Stimulated activated CD4-positive, alpha-beta T cell treated with anti-CD3 and anti-CD28 coated beads, TNF-alpha, amount 100 ng/mL, for 24 hours (primary cell): ENCODE results near the gene FERMT3.

Source experiments
- DNase-seq, 3 experiments: peaks; one replicate each; pipeline ENCODE4 v3.0.0-alpha.2; 2020; ENCODE audit warnings: low read depth in 3 of 3

Gene FERMT3

GRCh38 chr11:64249038-64249437, 42.5 kb downstream of the FERMT3 start:
- no peak for DNase-seq

- DNase-seq: no peak
Observed at GRCh38 chr11:64249563-64250414, 43.3 kb downstream of the FERMT3 start.

- no peak for DNase-seq
Observed at GRCh38 chr11:64250415-64251015, 44.0 kb downstream of the FERMT3 start.

- peak in 1 of 3 experiments; percentile 46 for DNase-seq
Observed at GRCh38 chr11:64251016-64251752, 44.7 kb downstream of the FERMT3 start, which contains the start of gene PLCB3. TSS of gene PLCB3 (plus strand) at chr11:64251530. CDS start at chr11:64251650, 120 bp downstream.

- no peak for DNase-seq
Observed at GRCh38 chr11:64251753-64252002, 45.2 kb downstream of the FERMT3 start.

DNA sequence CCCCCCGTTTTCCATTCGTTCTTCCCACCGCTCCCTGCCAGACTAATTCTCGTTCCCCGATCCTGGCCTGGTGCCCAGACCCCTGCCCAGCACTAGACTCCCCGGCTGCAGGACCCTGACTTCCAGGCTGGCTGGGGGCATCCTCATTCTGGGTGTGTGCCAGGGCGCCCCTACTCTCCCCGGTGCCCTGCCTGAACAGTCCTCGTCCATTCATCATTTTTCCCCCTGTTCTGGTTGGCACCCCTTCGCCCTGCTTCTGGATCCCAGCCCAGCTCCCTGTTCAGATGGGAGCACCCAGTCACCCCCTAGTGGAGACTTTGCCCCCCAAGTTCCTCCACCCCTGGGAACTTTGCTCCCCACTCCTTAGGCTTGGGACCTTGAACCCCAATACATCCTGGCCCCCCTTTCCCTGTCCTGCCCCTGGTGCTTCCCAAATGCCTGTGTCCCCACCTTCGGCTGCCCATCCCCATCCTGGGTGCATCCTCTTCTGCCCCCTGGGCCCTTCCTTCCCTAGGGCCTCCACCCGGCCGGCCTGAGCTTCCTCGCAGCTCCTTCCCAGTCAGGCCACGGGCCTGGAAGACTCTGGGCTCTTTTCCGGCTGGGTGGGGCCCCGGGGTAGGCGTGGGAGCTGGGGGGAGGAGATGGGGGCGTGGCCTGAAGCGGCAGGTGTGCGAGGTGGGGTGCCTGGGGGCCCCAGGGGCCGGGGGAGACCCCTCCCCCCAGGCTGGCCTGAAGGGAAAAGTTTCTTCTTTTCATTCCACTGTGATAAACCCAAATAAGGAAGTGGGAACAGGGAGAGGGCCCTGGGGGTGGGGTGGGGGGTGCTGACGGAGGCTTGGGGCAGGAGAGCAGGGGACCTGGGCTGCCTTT, 45.7 kb downstream of the FERMT3 start:
- no peak for DNase-seq

DNA sequence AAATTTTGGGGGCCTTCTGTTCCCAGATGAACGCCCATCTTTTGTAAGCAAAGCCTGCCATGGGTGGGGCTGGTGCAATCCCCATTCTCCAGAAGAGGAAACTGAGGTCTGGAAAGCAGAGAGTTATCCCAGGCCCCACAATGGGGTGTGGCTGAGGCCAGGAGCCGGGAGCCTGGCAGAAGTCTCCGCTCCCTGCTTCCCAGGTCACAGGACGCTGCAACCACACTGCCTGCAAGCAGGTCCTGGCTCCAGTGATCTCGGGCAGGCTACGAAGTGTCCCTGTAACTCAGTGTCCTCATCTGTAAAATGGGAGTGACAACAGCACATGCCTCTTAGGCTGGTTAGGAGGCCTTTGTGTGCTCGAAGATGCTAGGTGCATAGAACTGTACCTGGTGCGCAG, 46.5 kb downstream of the FERMT3 start:
- DNase-seq: no peak

DNA sequence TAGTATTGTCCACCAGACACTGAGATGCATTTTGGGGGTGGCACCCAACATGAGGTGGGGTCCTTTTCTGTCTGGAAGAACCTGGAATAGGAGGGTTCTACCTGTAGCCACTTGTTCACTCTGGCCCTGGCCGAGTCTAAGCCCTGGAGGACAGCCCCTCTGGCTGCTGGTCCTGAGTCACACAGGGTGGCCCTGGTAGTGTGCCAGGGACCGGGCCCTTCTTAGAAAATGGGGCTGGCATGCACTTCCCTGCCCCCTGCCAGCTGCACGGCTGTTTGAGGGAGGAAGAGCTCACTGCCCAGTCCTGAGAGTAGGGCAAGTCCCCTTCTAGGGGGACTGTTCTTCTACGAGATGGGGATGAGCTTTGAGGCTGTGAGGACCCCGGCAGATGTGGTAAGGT, 47.0 kb downstream of the FERMT3 start:
- DNase-seq: no peak

GRCh38 chr11:64254326-64254725, 47.8 kb downstream of the FERMT3 start:
- DNase-seq: no peak

- no peak for DNase-seq
Observed at GRCh38 chr11:64255135-64256128, 48.9 kb downstream of the FERMT3 start.

DNA sequence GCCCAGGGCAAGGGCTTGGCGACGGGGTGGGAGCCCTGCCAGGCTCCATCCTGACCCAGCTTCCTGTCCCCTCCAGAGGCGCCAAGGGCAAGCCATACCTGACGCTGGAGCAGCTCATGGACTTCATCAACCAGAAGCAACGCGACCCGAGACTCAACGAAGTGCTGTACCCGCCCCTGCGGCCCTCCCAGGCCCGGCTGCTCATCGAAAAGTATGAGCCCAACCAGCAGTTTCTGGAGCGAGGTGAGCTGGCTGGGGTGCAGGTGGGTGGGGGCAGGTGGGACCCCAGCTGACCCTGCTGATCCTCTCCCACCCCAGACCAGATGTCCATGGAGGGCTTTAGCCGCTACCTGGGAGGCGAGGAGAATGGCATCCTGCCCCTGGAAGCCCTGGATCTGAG, 49.8 kb downstream of the FERMT3 start:
- DNase-seq: no peak

GRCh38 chr11:64258356-64258755, 51.8 kb downstream of the FERMT3 start:
- DNase-seq: no peak

DNA sequence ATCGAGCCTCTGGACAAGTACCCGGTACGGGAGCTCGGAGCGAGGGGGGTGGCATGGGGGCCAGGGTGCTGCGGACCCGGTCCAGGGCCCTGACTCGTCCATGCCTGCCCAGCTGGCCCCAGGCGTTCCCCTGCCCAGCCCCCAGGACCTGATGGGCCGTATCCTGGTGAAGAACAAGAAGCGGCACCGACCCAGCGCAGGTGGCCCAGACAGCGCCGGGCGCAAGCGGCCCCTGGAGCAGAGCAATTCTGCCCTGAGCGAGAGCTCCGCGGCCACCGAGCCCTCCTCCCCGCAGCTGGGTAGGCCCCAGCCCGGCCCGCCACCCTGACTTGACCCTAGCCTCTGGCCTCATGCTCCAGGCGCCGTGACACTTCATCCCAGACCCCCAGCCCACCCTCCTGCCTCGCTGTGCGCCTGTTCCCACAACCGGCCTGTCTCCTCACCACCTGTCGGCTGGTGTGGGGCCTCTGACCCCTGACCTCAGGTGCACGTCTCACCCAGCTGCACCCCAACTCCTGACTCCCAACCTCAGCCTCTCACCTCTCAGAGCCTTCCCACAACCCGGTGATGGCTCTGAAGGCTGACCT, 52.5 kb downstream of the FERMT3 start:
- DNase-seq: no peak

- no peak for DNase-seq
Observed at GRCh38 chr11:64259533-64260067, 53.1 kb downstream of the FERMT3 start.

DNA sequence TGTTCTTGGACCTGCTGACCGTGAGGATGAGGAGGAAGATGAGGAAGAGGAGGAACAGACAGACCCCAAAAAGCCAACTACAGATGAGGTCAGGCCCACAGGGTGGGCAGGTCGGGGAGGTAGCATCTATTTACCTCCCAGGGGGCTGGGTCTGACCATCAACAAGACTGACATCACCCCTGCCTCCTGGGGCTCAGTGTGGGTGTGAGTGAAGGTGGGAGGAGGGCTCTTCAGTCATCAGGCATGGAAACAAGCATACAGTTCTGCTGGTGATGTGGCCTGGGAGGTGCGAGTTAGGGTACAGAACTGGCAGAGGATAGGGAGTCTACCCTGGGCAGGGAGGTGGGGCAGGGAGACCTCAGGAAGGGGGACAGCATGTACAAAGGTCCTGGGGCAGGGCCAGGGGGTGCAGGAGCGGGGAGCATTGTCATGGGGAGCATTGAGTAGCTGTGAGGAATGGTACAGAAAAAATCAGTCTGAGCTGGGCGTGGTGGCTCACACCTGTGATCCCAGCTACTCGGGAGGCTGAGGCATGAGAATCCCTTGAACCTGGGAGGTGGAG, 53.7 kb downstream of the FERMT3 start:
- DNase-seq: no peak

- DNase-seq: no peak
Observed at GRCh38 chr11:64261556-64262080, 55.1 kb downstream of the FERMT3 start.

GRCh38 chr11:64262271-64263002, 55.9 kb downstream of the FERMT3 start:
- no peak for DNase-seq
